Heart left ventricle (tissue), 16 donors: Measurements from ENCODE around the gene STEAP2. TPM values are rescaled to one million over a fixed set of nuclear protein-coding genes. Genes with fewer than 3 reads are reported as not detected.

Source experiments
- ATAC-seq, 4 donors: fragments of 200-7000 bp; cut with Tn5 transposase; one replicate each; pipeline ENCODE4 v1.9.1; 2020 to 2022; ENCODE audit warnings: moderate library complexity in 4 of 4, mild to moderate bottlenecking in 3 of 4, moderate number of reproducible peaks in 1 of 4
- DNase-seq, 5 donors: peaks; one replicate each; pipeline ENCODE4 v3.0.0-alpha.2; 2020
- H3K27ac ChIP-seq, 12 donors: fragments of 200-600 bp; sonication (generic) in 4 of 12; one replicate each; pipeline versions ENCODE4 v1.5.0 to v1.8.0; 2016 to 2022; ENCODE audit warnings: mild to moderate bottlenecking in 2 of 12
- H3K27me3 ChIP-seq, 9 donors: fragments of 200-600 bp; sonication (generic) in 2 of 9; one replicate each; pipeline versions ENCODE4 v1.5.1 to v1.8.0; 2016 to 2022; ENCODE audit warnings: mild to moderate bottlenecking in 3 of 9
- H3K36me3 ChIP-seq, 9 donors: fragments of 200-600 bp; sonication (generic) in 2 of 9; one replicate each; pipeline versions ENCODE4 v1.5.0 to v1.8.0; 2018 to 2022; ENCODE audit warnings: mild to moderate bottlenecking in 2 of 9
- H3K4me1 ChIP-seq, 12 donors: fragments of 200-600 bp; sonication (generic) in 4 of 12; one replicate each; pipeline versions ENCODE4 v1.5.0 to v1.8.0; 2016 to 2022; ENCODE audit warnings: mild to moderate bottlenecking in 3 of 12
- H3K4me3 ChIP-seq, 12 donors: fragments of 200-600 bp; sonication (generic) in 4 of 12; one replicate each; pipeline versions ENCODE4 v1.5.0 to v1.8.0; 2017 to 2022; ENCODE audit warnings: mild to moderate bottlenecking in 9 of 12, moderate library complexity in 4 of 12
- H3K9me3 ChIP-seq, 12 donors: fragments of 200-600 bp; sonication (generic) in 4 of 12; one replicate each; pipeline versions ENCODE4 v1.5.0 to v1.8.0; 2016 to 2022; ENCODE audit warnings: mild to moderate bottlenecking in 1 of 12
- POLR2A ChIP-seq, 2 donors: fragments of 450-650 bp; IDR thresholded peaks; one replicate each; pipeline ENCODE4 v1.6.1; 2017; ENCODE audit warnings: antibody characterized with exemption in 2 of 2, mild to moderate bottlenecking in 2 of 2, moderate library complexity in 2 of 2
- WGBS, 4 donors: extraction: QIAGEN DNeasy Blood & Tissue Kit in 2 of 4; methylation state at CpG; one replicate each; pipeline versions ENCODE4 v1.1.5 to v1.1.7; 2013 to 2018; 5-methylcytosine and 5-hydroxymethylcytosine counted together
- intact Hi-C, 10 donors: fragments of 100-400 bp; cut with DNase I; formaldehyde crosslinking; loops; one replicate each; pipeline versions ENCODE4 v1.11.1 to v1.14.2; 2022
- polyA plus RNA-seq, 2 donors: library from polyadenylated mRNA; stranded (reverse); fragments of 200-250 nt; gene quantifications; one replicate each; pipeline ENCODE4 v1.2.3, GENCODE V29; 2013
- total RNA-seq, 9 donors: library from RNA; depleted of rRNA in 2 of 9; stranded (reverse); fragments of >200 nt in 2 of 9; fragmentation: NEBNext Ultra II Directional in 3 of 9; extraction: Animal tissue kit (Norgen Biotek cat#: 25700) in 3 of 9; gene quantifications; one replicate each; pipeline versions ENCODE4 v1.1.0 to v1.2.4, GENCODE V29; 2016 to 2023
- TF ChIP-seq, protein P1 (sequence below), 12 donors: fragments of 200-600 bp; sonication (generic) in 4 of 12; IDR thresholded peaks; one replicate each; pipeline versions ENCODE4 v1.5.0 to v1.8.0; 2018 to 2022; ENCODE audit warnings: antibody characterized with exemption in 12 of 12, mild to moderate bottlenecking in 5 of 12
- donor health status: ischemic (EF 13 %, LVEDD 7.1; RV severe dilation, severe dysfunction).
- donor health status: healthy with polysubstance abuse.
- donor health status: DM: no; HTN: yes; CAD: no.
- donor health status: DM: no; HTN: no; CAD: no.
- donor health status: ischemic (EF 25% LVEDD 6.9; RV normal size, moderate dysfunction).
- donor health status: ischemic (EF 25% LVEDD 5.7; RV mildly dilated, moderate dysfunction).
- donor health status: healthy.
- donor health status: DM: yes; HTN: yes; CAD: no.
- donor health status: ischemic (EF 35%, LVEDD 5.7; RV mildly dilated, moderate dysfunction).
- donor health status: nonischemic (EF 11% LVEDD 7.7; RV severe dilation, severe dysfunction).
- donor health status: DM: yes; HTN: yes; CAD: no.
- donor health status: PGD.
- donor health status: ischemic (EF 29% LVEDD 5.4; RV normal size, mild dysfunction).
- donor health status: nonischemic (EF 23%, LVEDD 6.1; RV moderate dilation, normal function).

STEAP2 gene
- total and polyA plus RNA-seq, 11 donors, result 1.4 to 16.7 (median 7.3) TPM

DNA sequence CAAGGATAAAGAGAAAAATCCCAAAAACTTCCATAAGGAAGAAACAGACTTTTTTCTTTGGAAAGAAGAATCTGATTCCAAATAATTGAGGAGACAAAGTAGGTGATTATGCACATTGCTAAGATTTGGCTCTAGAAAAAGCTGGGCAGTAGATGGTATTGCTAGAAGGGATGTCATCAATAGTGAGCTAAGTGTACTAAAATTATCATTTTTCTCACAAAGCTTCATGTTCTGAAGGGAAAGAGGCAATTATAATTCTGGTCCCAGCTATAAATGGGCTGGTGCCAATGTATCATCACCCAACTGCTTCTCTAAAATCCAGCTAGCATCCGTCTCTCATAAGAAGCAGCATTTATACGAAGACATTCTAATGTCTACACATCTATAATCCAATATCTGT is 33.4 kb upstream of the STEAP2 start:
- Histone ChIP-seq H3K4me3 (no peak overlapping the region), H3K36me3 (no peaks in the 10 kb centered on the region), H3K4me1 (no peaks in the 10 kb centered on the region), H3K9me3 (no peaks in the 10 kb centered on the region), H3K27me3 (no peaks in the 10 kb centered on the region), H3K27ac (no peak overlapping the region)
- no peak for DNase-seq
- 80 to 96% (median 88%) methylated on average over 2 of the region's 2 CpGs for WGBS, 4 donors
- TF ChIP-seq, protein P1, sequence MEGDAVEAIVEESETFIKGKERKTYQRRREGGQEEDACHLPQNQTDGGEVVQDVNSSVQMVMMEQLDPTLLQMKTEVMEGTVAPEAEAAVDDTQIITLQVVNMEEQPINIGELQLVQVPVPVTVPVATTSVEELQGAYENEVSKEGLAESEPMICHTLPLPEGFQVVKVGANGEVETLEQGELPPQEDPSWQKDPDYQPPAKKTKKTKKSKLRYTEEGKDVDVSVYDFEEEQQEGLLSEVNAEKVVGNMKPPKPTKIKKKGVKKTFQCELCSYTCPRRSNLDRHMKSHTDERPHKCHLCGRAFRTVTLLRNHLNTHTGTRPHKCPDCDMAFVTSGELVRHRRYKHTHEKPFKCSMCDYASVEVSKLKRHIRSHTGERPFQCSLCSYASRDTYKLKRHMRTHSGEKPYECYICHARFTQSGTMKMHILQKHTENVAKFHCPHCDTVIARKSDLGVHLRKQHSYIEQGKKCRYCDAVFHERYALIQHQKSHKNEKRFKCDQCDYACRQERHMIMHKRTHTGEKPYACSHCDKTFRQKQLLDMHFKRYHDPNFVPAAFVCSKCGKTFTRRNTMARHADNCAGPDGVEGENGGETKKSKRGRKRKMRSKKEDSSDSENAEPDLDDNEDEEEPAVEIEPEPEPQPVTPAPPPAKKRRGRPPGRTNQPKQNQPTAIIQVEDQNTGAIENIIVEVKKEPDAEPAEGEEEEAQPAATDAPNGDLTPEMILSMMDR (IDR thresholded peaks at IDR 0.05), result no peak
- no peak for TF ChIP-seq POLR2A (IDR thresholded peaks at IDR 0.05)
- intact Hi-C loops, result loop anchor here in 1 of 10 donors (10.0 kb wide), 1 partner anchor 117 kb away; no protein-coding TSS in a partner anchor
- no peak for ATAC-seq

DNA sequence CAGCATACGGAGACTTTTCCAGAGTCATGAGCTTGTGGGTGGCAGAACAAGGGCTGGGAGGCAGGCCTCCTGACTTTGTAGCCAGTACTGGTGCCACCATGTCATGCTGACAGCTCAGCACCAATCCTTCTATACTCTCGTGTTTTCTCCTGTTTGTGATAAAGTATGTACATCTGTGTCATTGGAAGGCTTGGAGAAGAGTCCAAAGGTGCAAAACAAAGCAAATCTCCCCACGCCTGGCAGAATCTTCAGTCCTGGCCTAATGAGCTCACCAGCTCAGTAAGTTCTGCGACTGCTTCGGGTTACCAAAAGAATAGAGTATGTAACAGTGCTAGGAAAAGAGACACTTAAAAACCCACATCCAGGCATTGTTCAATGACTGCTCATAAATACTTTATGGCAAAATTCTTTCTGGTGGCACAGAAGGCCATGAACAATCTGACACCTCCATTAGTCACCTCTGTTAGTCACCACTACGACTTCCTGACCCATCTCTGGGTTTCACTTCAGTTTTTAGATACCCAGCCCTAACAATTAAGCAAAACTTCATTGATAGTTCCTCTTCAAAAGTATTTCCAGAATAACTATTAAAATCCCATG is 32.8 kb upstream of the STEAP2 start:
- 73 to 75% (median 73%) methylated on average over 6 of the region's 6 CpGs for WGBS, 4 donors
- intact Hi-C loops, result loop anchor here in 1 of 10 donors (10.0 kb wide), 1 partner anchor 116 kb away; no protein-coding TSS in a partner anchor

DNA sequence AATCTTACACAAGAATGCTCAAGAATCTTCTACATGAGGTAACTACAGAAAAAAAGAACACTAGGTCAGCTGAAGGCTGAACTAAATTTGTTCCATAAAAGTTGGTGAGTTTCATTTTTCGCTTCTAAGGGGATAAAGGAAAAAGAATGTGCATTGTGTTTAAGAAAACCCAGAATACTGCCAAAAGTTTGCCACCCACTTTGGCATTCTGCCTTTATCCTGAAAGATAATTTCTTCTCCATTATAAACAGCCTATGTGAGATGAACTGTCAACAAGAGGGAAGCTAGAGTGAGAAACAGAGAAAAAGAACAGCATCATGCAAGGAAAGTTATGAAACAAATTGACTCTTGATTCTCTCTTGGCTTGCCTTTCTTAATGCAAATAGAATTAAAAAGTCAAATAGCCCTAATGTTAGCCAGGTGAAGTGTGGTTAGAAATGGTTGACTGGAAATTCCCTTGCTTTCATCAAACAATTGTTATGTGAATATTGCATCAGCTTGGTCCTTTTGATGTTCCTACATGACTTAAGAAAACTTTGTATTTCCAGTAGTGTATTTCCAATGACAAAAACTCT is 31.4 kb upstream of the STEAP2 start:
- no peaks in the 10 kb centered on the region for H3K36me3 ChIP-seq
- H3K27ac ChIP-seq, result no peak overlapping the region
- WGBS, 4 donors, result 60 to 74% (median 64%) methylated on average over 1 of the region's 1 CpG
- intact Hi-C loops, result no loop called here
- no peaks in the 10 kb centered on the region for H3K9me3 ChIP-seq
- no peak for TF ChIP-seq POLR2A (IDR thresholded peaks at IDR 0.05)
- TF ChIP-seq, protein P1 (IDR thresholded peaks at IDR 0.05), result no peak
- H3K27me3 ChIP-seq, result no peaks in the 10 kb centered on the region
- no peaks in the 10 kb centered on the region for H3K4me1 ChIP-seq
- H3K4me3 ChIP-seq, result no peak overlapping the region
- ATAC-seq, result no peak
- no peak for DNase-seq

More for the DNA sequence above, 32.8 kb upstream of the STEAP2 start:
- Histone ChIP-seq H3K4me1 (no peaks in the 10 kb centered on the region), H3K4me3 (no peak overlapping the region), H3K27me3 (no peaks in the 10 kb centered on the region), H3K27ac (no peak overlapping the region), H3K36me3 (no peaks in the 10 kb centered on the region), H3K9me3 (no peaks in the 10 kb centered on the region)
- no peak for TF ChIP-seq POLR2A (IDR thresholded peaks at IDR 0.05)
- TF ChIP-seq, protein P1 (IDR thresholded peaks at IDR 0.05), result no peak
- ATAC-seq (no peak), DNase-seq (no peak)

DNA sequence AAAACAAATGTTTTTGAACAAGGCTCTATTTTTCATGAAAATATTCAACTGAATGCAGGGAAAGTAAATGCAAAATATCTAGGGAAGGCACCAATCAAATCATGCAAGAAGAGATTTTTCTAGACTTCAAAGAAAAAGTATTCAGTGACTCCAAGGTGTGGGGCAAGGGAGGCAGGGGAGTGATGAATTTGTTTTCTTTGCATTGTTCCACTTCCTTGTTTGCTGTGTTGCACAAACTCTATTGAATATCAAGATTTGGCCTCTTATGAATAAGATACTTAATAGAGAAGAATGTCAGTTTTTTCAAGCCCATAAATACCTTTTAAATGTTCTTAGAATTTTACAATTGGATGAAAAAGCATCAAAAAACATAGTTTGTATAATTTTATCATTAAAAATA is 30.9 kb upstream of the STEAP2 start:
- no peaks in the 10 kb centered on the region for H3K27me3 ChIP-seq
- TF ChIP-seq POLR2A (IDR thresholded peaks at IDR 0.05), result no peak
- TF ChIP-seq, protein P1 (IDR thresholded peaks at IDR 0.05), result no peak
- ATAC-seq, result no peak
- intact Hi-C loops, result no loop called here
- no peaks in the 10 kb centered on the region for H3K36me3 ChIP-seq
- no peak overlapping the region for H3K27ac ChIP-seq
- no peak for DNase-seq
- H3K4me3 ChIP-seq, result no peak overlapping the region
- no peaks in the 10 kb centered on the region for H3K9me3 ChIP-seq
- no peaks in the 10 kb centered on the region for H3K4me1 ChIP-seq
